VCaP (cell line): Measurements from ENCODE around the gene ACOT7.

Experiments used
- H3K27ac ChIP-seq: fragments of 450-650 bp; 2 replicates; pipeline ENCODE4 v1.5.1; 2017
- TF ChIP-seq, protein P1 (sequence below): fragments of 450-650 bp; conservative IDR thresholded peaks from 2 replicates; pipeline ENCODE4 v1.5.1; 2017; ENCODE audit warnings: mild to moderate bottlenecking, moderate library complexity

Gene ACOT7

GRCh38 chr1:6328696-6329095, 64.9 kb downstream of the ACOT7 start:
- TF ChIP-seq, protein P1, sequence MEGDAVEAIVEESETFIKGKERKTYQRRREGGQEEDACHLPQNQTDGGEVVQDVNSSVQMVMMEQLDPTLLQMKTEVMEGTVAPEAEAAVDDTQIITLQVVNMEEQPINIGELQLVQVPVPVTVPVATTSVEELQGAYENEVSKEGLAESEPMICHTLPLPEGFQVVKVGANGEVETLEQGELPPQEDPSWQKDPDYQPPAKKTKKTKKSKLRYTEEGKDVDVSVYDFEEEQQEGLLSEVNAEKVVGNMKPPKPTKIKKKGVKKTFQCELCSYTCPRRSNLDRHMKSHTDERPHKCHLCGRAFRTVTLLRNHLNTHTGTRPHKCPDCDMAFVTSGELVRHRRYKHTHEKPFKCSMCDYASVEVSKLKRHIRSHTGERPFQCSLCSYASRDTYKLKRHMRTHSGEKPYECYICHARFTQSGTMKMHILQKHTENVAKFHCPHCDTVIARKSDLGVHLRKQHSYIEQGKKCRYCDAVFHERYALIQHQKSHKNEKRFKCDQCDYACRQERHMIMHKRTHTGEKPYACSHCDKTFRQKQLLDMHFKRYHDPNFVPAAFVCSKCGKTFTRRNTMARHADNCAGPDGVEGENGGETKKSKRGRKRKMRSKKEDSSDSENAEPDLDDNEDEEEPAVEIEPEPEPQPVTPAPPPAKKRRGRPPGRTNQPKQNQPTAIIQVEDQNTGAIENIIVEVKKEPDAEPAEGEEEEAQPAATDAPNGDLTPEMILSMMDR = no peak
- H3K27ac ChIP-seq = no peak overlapping the region

DNA sequence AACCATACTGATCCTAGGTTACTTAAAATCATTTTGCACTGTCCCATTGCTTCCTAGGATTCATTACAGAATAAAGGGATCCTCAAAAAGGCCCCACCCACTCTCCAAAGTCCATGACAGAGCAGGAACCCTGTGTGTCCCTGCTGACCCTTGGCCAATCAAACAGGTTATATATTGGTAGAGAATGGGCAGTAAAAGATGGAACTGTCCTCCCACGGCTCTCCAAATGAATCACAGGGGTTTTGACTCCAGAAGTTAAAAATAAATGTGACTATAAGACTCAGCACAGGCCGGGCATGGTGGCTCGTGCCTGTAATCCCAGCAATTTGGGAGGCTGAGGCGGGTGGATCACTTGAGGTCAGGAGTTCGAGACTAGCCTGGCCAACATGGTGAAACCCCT, 65.5 kb downstream of the ACOT7 start:
- TF ChIP-seq, protein P1 = no peak
- H3K27ac ChIP-seq = no peak overlapping the region

DNA sequence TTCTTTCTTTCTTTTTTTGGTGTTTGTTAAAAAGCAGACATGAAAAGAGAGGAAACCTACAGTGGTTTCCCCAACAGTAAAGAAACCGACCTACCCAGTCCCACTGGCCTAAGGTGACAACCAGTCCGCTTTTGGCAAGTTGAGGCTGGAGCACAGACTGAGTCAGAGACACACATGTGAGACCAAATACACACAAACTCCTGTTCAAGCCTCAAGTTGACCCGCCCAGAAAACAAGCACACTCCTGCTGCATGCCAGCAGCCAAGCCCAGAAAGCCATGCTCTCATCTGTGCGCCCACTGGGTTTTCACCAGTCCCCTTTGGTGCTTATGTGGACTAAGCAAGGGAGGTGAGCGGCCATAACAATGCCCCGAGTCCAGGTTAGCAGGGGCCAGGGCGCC, 68.1 kb downstream of the ACOT7 start:
- TF ChIP-seq, protein P1 = no peak
- H3K27ac ChIP-seq = no peak overlapping the region

GRCh38 chr1:6322161-6322560, 71.4 kb downstream of the ACOT7 start:
- H3K27ac ChIP-seq = no peak overlapping the region
- TF ChIP-seq, protein P1 = no peak

DNA sequence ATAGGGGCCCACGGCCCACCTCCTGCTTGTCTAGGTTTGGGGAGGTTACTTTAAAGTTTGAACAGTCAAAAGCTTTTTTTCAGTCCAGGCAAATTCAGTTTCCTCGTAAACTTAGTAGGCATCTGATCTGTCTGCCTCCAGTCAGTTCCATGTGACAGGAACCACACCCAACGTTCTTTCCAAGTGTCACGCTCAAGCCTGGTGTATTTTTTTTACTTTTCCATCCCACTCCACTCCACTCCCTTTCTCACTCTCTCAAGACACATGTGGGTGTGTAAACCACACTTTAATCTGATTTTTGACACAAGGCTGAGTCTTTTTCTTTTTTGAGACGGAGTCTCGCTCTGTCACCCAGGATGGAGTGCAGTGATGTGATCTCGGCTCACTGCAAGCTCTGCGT, 72.4 kb downstream of the ACOT7 start:
- no peak overlapping the region for H3K27ac ChIP-seq
- TF ChIP-seq, protein P1 = no peak

GRCh38 chr1:6317098-6317760, 76.3 kb downstream of the ACOT7 start:
- no peak overlapping the region for H3K27ac ChIP-seq
- TF ChIP-seq, protein P1 = no peak

GRCh38 chr1:6316240-6317097, 77.1 kb downstream of the ACOT7 start:
- TF ChIP-seq, protein P1 = no peak
- H3K27ac ChIP-seq = no peak overlapping the region
